HT1080 (cell line): Measurements from ENCODE around the gene KCNB1. TPM values are rescaled to one million over a fixed set of nuclear protein-coding genes. Genes with fewer than 3 reads are reported as not detected.

Experiments
- DNase-seq: peaks from one replicate; pipeline ENCODE4 v3.0.0-alpha.2; 2015; ENCODE audit warnings: low read depth
- polyA plus RNA-seq, 2 experiments: library from polyadenylated mRNA; depleted of rRNA; stranded (reverse); fragments of >200 nt; gene quantifications; 2 replicates each; pipeline ENCODE4 v1.2.3, GENCODE V29; 2015
- total RNA-seq: library from RNA; depleted of rRNA; stranded (reverse); fragments of >200 nt; shearing (Covaris generic); gene quantifications from 2 replicates; pipeline ENCODE4 v1.2.3, GENCODE V29; 2014; rRNA removed

KCNB1 gene
- 0.02 TPM in 1 of 2 replicates, not detected in the other for total RNA-seq
- polyA plus RNA-seq (2015; cell fraction: cytosol; rRNA removed): not detected in 2 replicates
- not detected in 2 replicates for polyA plus RNA-seq (2015; cell fraction: nucleus; rRNA removed)

- DNase-seq: peak; percentile 25
Observed at GRCh38 chr20:49482621-49483017, at the start of gene KCNB1. TSS of gene KCNB1 (minus strand) at chr20:49482668. CDS start at chr20:49482480, 188 bp downstream.

GRCh38 chr20:49529470-49529869, 47.0 kb upstream of the KCNB1 start:
- no peak for DNase-seq

GRCh38 chr20:49526568-49526967, 44.1 kb upstream of the KCNB1 start:
- no peak for DNase-seq

GRCh38 chr20:49526056-49526455, 43.6 kb upstream of the KCNB1 start:
- no peak for DNase-seq

- no peak for DNase-seq
Observed at GRCh38 chr20:49523767-49524360, 41.4 kb upstream of the KCNB1 start.

- no peak for DNase-seq
Observed at GRCh38 chr20:49521356-49521755, 38.9 kb upstream of the KCNB1 start.

- DNase-seq: no peak
Observed at GRCh38 chr20:49519777-49520359, 37.4 kb upstream of the KCNB1 start.

- no peak for DNase-seq
Observed at GRCh38 chr20:49519212-49519712, 36.8 kb upstream of the KCNB1 start.

GRCh38 chr20:49518576-49518975, 36.1 kb upstream of the KCNB1 start:
- DNase-seq: no peak

GRCh38 chr20:49517805-49518100, 35.3 kb upstream of the KCNB1 start:
- DNase-seq: no peak

GRCh38 chr20:49516916-49517804, 34.7 kb upstream of the KCNB1 start:
- DNase-seq: peak; percentile 13

GRCh38 chr20:49515586-49515985, 33.1 kb upstream of the KCNB1 start:
- DNase-seq: no peak

GRCh38 chr20:49513517-49513916, 31.0 kb upstream of the KCNB1 start:
- DNase-seq: no peak

GRCh38 chr20:49513009-49513408, 30.5 kb upstream of the KCNB1 start:
- DNase-seq: no peak

GRCh38 chr20:49511788-49512525, 29.5 kb upstream of the KCNB1 start:
- DNase-seq: no peak

- no peak for DNase-seq
Observed at GRCh38 chr20:49510562-49511122, 28.2 kb upstream of the KCNB1 start.

- peak; percentile 29 for DNase-seq
Observed at GRCh38 chr20:49508435-49509199, 26.1 kb upstream of the KCNB1 start.

- no peak for DNase-seq
Observed at GRCh38 chr20:49507741-49508434, 25.4 kb upstream of the KCNB1 start.

- no peak for DNase-seq
Observed at GRCh38 chr20:49505518-49505917, 23.1 kb upstream of the KCNB1 start.

- no peak for DNase-seq
Observed at GRCh38 chr20:49503176-49503575, 20.7 kb upstream of the KCNB1 start.
